ENCODE results near the gene OTOGL.
"Not testable (repeated sequence)": the region's sequence is repeated elsewhere in the genome, so short reads cannot be mapped to it uniquely, and the experiment has no call there.

OTOGL gene

DNA sequence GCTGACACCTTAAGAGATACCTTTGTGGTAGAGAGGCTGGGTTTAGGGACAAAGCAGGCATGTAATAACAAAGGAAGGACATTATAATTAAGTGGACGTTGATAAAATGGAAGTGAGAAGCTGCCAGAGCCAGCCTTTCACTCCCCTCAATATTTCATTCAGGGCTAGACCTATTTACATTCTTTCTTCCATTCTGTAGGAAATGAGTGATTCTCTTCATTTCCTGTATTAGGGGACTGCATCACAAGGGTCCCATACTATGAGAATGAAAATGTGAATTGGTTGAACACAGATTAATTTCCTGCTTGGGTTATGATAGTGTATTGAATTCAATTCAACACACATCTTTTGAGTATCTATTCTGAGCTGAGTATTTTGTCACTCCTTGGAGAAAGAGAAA is 143.0 kb downstream of the OTOGL start:
- Mint-ChIP-seq H3K36me3 (ENCODE audit: low read depth) (no peaks in the 10 kb centered on the region), H3K27ac (no peak overlapping the region), H3K9me3 (peaks cover 5% of the 10 kb centered on the region), H3K4me3 (no peak overlapping the region), H3K27me3 (no peaks in the 10 kb centered on the region), H3K4me1 (ENCODE audit: low read depth) (no peaks in the 10 kb centered on the region)
- no peak for DNase-seq

DNA sequence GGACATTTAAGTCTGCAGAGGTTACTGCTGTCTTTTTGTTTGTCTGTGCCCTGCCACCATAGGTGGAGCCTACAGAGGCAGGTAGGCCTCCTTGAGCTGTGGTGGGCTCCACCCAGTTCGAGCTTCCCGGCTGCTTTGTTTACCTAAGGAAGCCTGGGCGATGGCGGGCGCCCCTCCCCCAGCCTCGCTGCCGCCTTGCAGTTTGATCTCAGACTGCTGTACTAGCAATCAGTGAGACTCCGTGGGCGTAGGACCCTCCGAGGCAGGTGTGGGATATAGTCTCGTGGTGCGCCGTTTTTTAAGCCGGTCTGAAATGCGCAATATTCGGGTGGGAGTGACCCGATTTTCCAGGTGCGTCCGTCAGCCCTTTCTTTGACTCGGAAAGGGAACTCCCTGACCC is 150.2 kb downstream of the OTOGL start:
- not testable (repeated sequence) for H3K27me3 Mint-ChIP-seq; H3K9me3 Mint-ChIP-seq; DNase-seq; H3K4me1 Mint-ChIP-seq (ENCODE audit: low read depth); H3K27ac Mint-ChIP-seq; H3K36me3 Mint-ChIP-seq (ENCODE audit: low read depth); H3K4me3 Mint-ChIP-seq

DNA sequence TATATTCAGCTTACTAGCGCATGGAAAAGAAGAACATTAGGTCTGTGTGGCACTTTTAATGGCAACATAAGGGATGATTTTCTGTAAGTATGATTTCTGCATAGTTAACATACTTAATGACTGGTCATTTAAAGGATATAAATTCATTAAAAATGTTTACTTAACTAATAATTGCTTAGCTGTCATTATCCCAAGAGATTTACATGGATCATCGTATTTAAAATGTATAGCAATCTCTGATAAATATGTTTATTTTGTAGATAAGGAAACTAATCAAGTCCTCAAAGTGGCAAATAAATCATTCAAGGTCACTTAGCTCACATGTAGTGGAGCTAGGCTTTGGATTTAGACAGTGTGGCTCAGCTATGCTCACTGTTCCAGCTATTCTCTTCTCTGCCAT is 158.6 kb downstream of the OTOGL start:
- no peak for DNase-seq
- Mint-ChIP-seq H3K4me1 (ENCODE audit: low read depth) (no peaks in the 10 kb centered on the region), H3K9me3 (no peaks in the 10 kb centered on the region), H3K36me3 (ENCODE audit: low read depth) (no peaks in the 10 kb centered on the region), H3K27me3 (peaks cover 6% of the 10 kb centered on the region), H3K27ac (no peak overlapping the region), H3K4me3 (no peak overlapping the region)

DNA sequence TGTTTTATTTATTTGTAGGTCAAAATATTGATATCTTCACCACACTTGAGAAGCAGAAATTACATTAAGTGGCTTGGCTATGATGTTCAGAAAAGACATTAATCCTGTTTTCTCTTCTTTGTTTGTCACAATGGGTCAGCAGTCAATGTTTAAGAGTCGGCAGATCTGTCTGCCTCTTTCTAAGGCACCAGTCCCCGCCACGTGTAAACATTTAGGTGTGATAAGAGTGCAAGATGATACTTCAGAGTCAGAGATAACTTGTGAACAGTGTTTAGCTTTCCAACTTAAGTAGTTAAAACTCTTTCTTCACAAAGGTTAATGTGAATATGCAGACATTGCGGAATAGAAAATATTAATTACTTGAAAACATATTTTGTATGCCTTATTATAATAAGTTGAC is 160.9 kb downstream of the OTOGL start:
- peaks cover 6% of the 10 kb centered on the region for H3K27me3 Mint-ChIP-seq
- H3K4me1 Mint-ChIP-seq (ENCODE audit: low read depth): no peaks in the 10 kb centered on the region
- H3K36me3 Mint-ChIP-seq (ENCODE audit: low read depth): no peaks in the 10 kb centered on the region
- H3K9me3 Mint-ChIP-seq: no peaks in the 10 kb centered on the region
- no peak overlapping the region for H3K27ac Mint-ChIP-seq
- DNase-seq: no peak
- H3K4me3 Mint-ChIP-seq: no peak overlapping the region

DNA sequence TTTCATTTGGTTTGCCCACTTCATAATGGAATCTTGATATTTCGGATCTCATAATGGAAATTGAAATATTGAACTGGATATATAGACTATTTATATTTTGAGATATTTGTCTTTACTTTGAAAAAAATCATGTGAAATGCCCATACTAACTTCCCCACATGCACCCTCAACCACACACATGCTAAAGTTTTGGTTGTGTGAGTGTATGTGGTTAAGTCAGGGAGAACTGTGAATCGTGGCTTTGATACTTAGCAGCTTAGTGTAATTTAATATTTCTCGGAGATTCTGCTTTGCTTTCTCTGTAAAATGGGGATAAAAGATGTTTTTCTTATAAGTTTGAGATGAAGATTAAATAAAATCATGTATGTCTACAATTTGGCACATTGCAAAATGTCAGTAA is 162.1 kb downstream of the OTOGL start:
- Mint-ChIP-seq H3K4me1 (ENCODE audit: low read depth) (no peaks in the 10 kb centered on the region), H3K27me3 (peaks cover 10% of the 10 kb centered on the region), H3K9me3 (no peaks in the 10 kb centered on the region), H3K27ac (no peak overlapping the region), H3K4me3 (no peak overlapping the region), H3K36me3 (ENCODE audit: low read depth) (no peaks in the 10 kb centered on the region)
- no peak for DNase-seq

DNA sequence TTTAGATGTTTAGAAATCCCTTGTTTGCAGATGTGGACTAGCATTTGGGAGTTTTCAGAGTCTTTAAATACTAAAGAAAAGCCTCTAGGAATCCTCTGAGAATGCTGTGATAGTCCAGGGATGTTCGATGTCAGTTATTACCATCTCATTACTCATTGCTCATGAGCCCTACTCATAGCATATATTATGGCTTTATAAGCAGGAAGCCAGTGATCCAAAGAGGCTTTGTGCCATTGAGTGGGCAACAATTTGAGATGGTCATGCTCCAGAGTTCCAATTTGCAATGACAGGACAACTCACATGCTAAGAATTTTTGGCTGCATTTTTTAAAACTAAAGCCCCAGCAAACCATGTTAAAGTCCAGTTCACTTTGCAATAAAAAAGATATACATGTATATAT is 163.0 kb downstream of the OTOGL start:
- H3K4me1 Mint-ChIP-seq (ENCODE audit: low read depth): no peaks in the 10 kb centered on the region
- no peak for DNase-seq
- no peaks in the 10 kb centered on the region for H3K36me3 Mint-ChIP-seq (ENCODE audit: low read depth)
- no peaks in the 10 kb centered on the region for H3K9me3 Mint-ChIP-seq
- no peak overlapping the region for H3K27ac Mint-ChIP-seq
- peaks cover 7% of the 10 kb centered on the region for H3K27me3 Mint-ChIP-seq
- no peak overlapping the region for H3K4me3 Mint-ChIP-seq

DNA sequence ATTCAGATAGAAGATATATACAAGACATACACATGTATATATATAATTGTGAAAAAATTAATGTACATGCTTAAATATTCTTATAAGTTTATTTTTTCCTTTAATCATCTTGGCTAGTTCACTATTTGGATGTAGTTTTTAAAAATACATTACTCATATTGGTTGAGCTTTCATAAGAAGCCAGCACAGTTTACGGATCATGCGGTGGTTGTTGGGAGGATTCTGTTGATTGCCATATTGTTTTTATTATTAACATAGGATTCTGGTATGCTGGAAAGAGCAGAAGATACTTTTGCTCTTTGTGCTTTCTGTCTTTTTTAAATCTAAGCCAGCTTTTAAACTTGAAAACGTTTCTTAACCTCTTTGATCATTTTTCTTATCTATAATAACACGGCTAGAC is 163.4 kb downstream of the OTOGL start:
- DNase-seq: no peak
- Mint-ChIP-seq H3K4me1 (ENCODE audit: low read depth) (no peaks in the 10 kb centered on the region), H3K27me3 (peaks cover 7% of the 10 kb centered on the region), H3K27ac (no peak overlapping the region), H3K36me3 (ENCODE audit: low read depth) (no peaks in the 10 kb centered on the region), H3K4me3 (no peak overlapping the region), H3K9me3 (no peaks in the 10 kb centered on the region)

DNA sequence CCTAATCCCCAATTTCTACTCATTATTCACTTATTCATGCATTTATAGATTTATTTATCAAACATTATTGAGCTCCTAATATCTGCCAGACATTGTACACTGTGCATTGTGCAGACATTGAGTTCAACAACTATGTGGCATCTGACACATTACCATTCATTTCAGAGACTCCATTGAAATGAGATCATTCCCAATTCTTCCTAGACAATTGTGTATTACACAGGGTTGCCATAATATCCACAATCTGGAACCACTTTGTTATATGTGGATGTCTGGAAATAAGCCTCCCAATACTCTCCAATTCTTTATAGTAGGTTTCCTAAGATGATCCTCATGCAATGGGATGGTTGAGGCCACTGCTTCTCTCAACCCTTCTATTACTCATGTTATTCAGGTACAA is 165.0 kb downstream of the OTOGL start:
- H3K27me3 Mint-ChIP-seq: peaks cover 6% of the 10 kb centered on the region
- no peak overlapping the region for H3K4me3 Mint-ChIP-seq
- no peaks in the 10 kb centered on the region for H3K36me3 Mint-ChIP-seq (ENCODE audit: low read depth)
- no peaks in the 10 kb centered on the region for H3K4me1 Mint-ChIP-seq (ENCODE audit: low read depth)
- H3K27ac Mint-ChIP-seq: no peak overlapping the region
- H3K9me3 Mint-ChIP-seq: no peaks in the 10 kb centered on the region
- DNase-seq: no peak

DNA sequence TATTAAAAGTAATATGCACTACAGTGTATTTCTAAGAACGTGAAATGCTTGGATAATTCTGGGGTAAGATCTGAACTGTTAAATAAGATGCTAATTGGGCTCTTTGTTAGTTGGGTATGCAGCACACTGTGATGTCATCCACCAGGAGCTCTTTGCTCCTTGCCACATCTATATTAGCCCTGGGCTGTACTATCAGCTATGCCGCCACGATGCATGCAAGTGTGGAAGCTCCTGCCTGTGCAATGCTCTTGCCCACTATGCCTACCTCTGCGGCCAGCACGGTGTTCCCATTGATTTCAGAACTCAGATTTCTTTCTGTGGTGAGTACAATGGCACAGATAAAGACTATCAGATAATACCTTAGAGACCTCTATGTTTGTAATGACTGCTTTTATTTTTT is 165.6 kb downstream of the OTOGL start:
- Mint-ChIP-seq H3K4me3 (no peak overlapping the region), H3K27me3 (peaks cover 4% of the 10 kb centered on the region), H3K36me3 (ENCODE audit: low read depth) (no peaks in the 10 kb centered on the region), H3K27ac (no peak overlapping the region), H3K4me1 (ENCODE audit: low read depth) (peaks cover 1% of the 10 kb centered on the region), H3K9me3 (no peaks in the 10 kb centered on the region)
- no peak for DNase-seq

DNA sequence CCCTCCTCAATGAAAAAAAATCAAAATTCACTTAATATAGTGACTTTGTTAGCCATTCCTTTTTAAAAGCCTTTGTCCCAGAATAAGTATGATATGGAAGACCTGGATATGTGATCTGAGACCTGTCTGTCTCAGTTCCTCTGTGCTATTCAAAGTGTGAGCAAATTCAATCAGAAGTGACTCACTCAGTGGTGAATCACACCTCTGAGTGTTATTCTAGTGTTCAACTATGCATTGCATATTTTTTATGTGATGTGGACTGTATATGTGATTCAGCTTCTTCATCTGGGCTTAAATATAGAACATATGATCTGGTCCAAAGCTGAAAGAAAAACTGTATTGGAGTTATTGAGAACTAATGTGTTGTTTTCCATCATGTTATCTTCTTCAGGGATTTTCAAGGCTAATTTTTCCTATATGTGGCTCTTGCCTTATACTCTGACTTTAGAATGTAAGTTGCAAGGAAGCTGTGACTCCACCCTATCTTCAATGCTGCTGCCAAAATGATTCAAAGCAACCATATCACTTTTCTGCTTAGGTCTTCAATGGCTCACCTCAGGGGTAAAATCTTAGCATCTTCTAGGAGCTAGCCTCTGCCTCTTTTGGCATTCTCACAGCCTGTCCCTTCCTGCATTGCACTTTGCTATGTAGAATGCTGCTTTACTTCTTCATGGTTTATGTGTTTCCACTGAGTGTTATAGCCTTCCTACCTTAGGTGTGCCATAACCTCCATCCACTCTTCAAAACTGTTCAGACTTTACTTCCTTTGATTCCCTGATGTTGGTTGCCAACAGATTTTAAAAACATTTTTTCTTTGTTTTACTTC is 169.8 kb downstream of the OTOGL start:
- Mint-ChIP-seq H3K4me3 (no peak overlapping the region), H3K9me3 (no peaks in the 10 kb centered on the region), H3K27ac (no peak overlapping the region), H3K27me3 (peaks cover 4% of the 10 kb centered on the region), H3K4me1 (ENCODE audit: low read depth) (peaks cover 1% of the 10 kb centered on the region), H3K36me3 (ENCODE audit: low read depth) (no peaks in the 10 kb centered on the region)
- no peak for DNase-seq

DNA sequence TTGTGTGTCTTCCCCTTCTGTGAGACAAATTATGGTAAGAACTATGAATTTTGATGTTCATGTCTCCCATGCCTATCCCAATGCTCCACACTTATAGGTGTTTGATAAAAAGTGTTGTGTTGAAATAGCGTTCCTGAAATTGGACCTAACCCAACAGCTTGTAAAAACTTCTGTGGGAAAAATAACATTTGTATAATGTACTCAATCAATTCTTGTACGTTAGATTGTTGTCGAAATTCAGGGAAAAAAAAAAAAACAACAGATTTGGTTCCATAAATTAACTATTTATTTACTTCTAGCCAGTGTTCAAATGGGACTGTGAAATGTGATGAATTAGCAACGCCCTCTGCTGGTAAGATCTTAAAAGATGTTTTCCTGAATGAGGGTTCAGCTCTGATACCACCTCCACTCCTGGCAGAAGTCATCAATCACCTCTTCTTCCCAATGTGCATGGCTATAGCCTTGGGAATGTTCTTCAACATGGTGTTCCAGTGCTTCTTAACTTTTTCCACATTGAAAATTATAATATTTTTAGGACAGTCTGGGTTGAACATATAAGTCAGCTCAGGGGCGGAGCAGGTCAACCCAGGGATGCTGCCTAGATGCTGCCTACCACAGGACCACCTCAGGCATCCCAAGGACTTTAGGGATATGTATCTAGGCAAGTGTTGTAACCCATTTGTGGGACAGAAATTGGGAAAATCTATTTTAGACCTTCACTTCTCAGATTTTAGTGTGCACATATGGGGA is 170.6 kb downstream of the OTOGL start:
- no peak for DNase-seq
- Mint-ChIP-seq H3K27ac (no peak overlapping the region), H3K36me3 (ENCODE audit: low read depth) (no peaks in the 10 kb centered on the region), H3K4me1 (ENCODE audit: low read depth) (peaks cover 1% of the 10 kb centered on the region), H3K4me3 (no peak overlapping the region), H3K9me3 (no peaks in the 10 kb centered on the region), H3K27me3 (peaks cover 4% of the 10 kb centered on the region)

DNA sequence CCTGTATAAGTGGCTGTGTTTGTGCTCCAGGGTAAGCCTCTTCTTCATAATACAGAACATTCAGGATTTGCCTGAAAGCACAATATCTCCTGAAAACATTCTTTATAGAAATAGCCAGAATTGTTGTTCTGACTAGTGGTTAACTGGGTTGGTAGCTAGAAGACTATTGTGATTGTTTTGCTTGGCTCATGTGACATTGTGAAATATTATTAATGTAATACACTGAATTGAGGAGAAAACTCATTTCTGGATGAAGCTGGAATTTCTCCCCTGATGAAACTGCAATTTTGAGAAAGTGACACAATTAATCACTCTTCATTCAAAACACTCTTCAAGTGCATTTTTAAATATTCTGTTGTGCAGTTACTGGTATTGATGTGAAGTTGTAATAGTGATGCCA is 172.4 kb downstream of the OTOGL start:
- H3K4me3 Mint-ChIP-seq: no peak overlapping the region
- H3K4me1 Mint-ChIP-seq (ENCODE audit: low read depth): peaks cover 1% of the 10 kb centered on the region
- no peaks in the 10 kb centered on the region for H3K36me3 Mint-ChIP-seq (ENCODE audit: low read depth)
- H3K9me3 Mint-ChIP-seq: no peaks in the 10 kb centered on the region
- no peaks in the 10 kb centered on the region for H3K27me3 Mint-ChIP-seq
- H3K27ac Mint-ChIP-seq: no peak overlapping the region
- DNase-seq: no peak

DNA sequence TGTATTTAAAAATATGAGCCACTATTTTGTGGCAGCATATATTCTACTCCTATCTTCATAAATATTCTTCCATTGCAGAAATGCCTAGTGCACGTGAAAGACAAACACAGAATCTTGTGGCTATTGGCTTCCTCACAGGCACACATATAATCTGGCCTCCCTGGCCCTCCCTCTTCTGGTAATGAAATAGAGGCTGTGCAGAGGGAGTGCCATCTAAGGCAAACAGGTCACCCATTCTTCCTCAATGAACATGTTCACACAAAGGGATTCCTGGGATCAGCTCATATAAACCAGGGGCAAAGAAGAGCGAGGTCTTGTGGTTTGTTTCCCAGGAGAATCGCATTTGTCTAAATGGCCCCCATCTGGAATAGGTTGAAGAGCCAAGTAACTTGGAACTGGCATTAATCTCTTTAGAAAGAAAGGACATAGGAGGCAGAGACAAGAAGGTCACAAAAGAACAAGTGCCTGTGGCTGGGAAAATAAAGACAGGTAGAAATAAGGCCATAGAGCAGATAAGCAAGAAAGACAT is 173.1 kb downstream of the OTOGL start:
- Mint-ChIP-seq H3K9me3 (no peaks in the 10 kb centered on the region), H3K36me3 (ENCODE audit: low read depth) (no peaks in the 10 kb centered on the region), H3K27ac (no peak overlapping the region), H3K4me3 (no peak overlapping the region), H3K27me3 (no peaks in the 10 kb centered on the region), H3K4me1 (ENCODE audit: low read depth) (peaks cover 1% of the 10 kb centered on the region)
- no peak for DNase-seq

DNA sequence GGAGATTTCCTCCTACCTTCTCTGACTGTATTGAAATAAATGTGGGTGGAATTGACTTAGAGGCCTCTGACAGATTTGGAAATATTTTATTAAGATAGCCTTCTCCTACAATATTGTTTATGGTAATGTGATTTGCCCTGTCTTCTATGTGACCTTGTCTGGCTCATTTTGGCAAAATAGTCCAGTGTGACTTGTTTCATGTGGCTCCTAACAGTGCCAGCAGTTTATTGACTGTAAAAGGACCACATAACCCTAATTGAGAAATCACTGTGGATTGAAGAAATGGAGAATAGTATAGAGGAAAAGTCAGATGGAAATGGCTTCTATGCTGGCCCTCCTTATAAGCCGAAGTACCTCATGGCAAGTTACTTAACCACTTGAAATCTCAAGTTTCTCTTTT is 173.8 kb downstream of the OTOGL start:
- Mint-ChIP-seq H3K9me3 (no peaks in the 10 kb centered on the region), H3K4me1 (ENCODE audit: low read depth) (peaks cover 1% of the 10 kb centered on the region), H3K27ac (no peak overlapping the region), H3K36me3 (ENCODE audit: low read depth) (no peaks in the 10 kb centered on the region), H3K4me3 (no peak overlapping the region), H3K27me3 (no peaks in the 10 kb centered on the region)
- no peak for DNase-seq

DNA sequence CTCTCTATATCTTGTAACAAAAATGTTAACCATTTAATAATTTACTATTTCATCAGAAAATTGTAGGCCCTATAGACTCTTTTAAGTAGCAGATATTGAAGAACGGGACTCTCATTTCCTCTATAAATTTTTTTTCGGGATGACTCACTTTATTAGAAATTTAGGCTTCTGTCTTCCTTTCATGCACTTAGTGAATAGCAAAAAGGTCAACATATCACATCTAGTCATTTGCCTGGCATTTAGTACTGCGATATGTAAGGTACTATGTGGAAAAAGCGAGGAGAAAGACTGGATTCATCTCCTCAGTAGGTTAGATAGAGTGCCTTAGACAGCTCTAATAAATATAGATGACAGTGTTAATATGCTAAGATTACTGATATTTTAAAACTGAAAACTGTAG is 178.4 kb downstream of the OTOGL start:
- Mint-ChIP-seq H3K4me1 (ENCODE audit: low read depth) (no peaks in the 10 kb centered on the region), H3K9me3 (no peaks in the 10 kb centered on the region), H3K4me3 (no peak overlapping the region), H3K27ac (no peak overlapping the region), H3K36me3 (ENCODE audit: low read depth) (no peaks in the 10 kb centered on the region), H3K27me3 (no peaks in the 10 kb centered on the region)
- no peak for DNase-seq

All from activated T-cell treated with anti-CD3 and anti-CD28 coated beads, Interleukin-2, amount 50 U/mL, for 24 hours (primary cell).